CD4-positive, alpha-beta T cell (primary cell): ENCODE results near the gene TSKU. TPM values are rescaled to one million over a fixed set of nuclear protein-coding genes. Genes with fewer than 3 reads are reported as not detected.

Source experiments
- ATAC-seq: fragments of 200-7000 bp; cut with Tn5 transposase; one replicate; pipeline ENCODE4 v1.10.0; 2022; ENCODE audit warnings: mild to moderate bottlenecking; ENCODE audit not compliant: poor library complexity
- CTCF ChIA-PET: fragments of 350-600 bp; sonication (Branson Sonifier 250); formaldehyde crosslinking; loops from one replicate; lab custom pipeline; 2021; ENCODE audit warnings: antibody characterized with exemption, inconsistent platforms; lab: Charles Lee
- POLR2A ChIA-PET: fragments of 350-600 bp; sonication (Branson Sonifier 250); formaldehyde crosslinking; loops from one replicate; lab custom pipeline; 2021; ENCODE audit warnings: antibody characterized with exemption, inconsistent platforms; lab: Charles Lee
- DNase-seq, 14 experiments: peaks; one replicate each; pipeline ENCODE4 v3.0.0-alpha.2; 2013 to 2020; ENCODE audit warnings: mixed read lengths in 2 of 14
- H3K27ac ChIP-seq, 2 donors: one replicate each; pipeline versions ENCODE4 v1.5.1 to v1.7.0; 2013; ENCODE audit warnings: low read length in 2 of 2, low read depth in 1 of 2, mild to moderate bottlenecking in 1 of 2
- H3K27me3 ChIP-seq, 2 experiments: 1 replicate in 1 of 2; 2 replicates in 1 of 2; pipeline versions ENCODE4 v1.6.1 to v1.7.0; 2013; ENCODE audit warnings: low read length in 2 of 2, control low read depth in 1 of 2, mild to moderate bottlenecking in 1 of 2, moderate library complexity in 1 of 2; ENCODE audit not compliant: insufficient read depth in 2 of 2, control insufficient read depth in 1 of 2
- H3K36me3 ChIP-seq: one replicate; pipeline ENCODE4 v1.6.1; 2013; ENCODE audit warnings: low read length, control low read depth; ENCODE audit not compliant: insufficient read depth
- H3K4me1 ChIP-seq: one replicate; pipeline ENCODE4 v1.6.1; 2013; ENCODE audit warnings: low read length, control low read depth; ENCODE audit not compliant: insufficient read depth
- H3K4me3 ChIP-seq: one replicate; pipeline ENCODE4 v1.5.1; 2013; ENCODE audit warnings: mild to moderate bottlenecking, low read length, moderate library complexity
- H3K9me3 ChIP-seq, 2 experiments: 1 replicate in 1 of 2; 2 replicates in 1 of 2; pipeline versions ENCODE4 v1.6.1 to v1.7.0; 2013; ENCODE audit warnings: low read length in 2 of 2, mild to moderate bottlenecking in 2 of 2, control low read depth in 1 of 2, moderate library complexity in 1 of 2; ENCODE audit not compliant: control insufficient read depth in 1 of 2, insufficient read depth in 1 of 2
- H3K27ac Mint-ChIP-seq: one replicate; pipeline ENCODE4 v1.8.0; 2020; ENCODE audit warnings: mixed read lengths
- H3K27me3 Mint-ChIP-seq: one replicate; pipeline ENCODE4 v1.8.0; 2021; ENCODE audit warnings: mixed read lengths
- H3K36me3 Mint-ChIP-seq: one replicate; pipeline ENCODE4 v1.8.0; 2021; ENCODE audit warnings: low read depth, mixed read lengths
- H3K4me1 Mint-ChIP-seq: one replicate; pipeline ENCODE4 v1.8.0; 2021; ENCODE audit warnings: low read depth, mixed read lengths
- H3K4me3 Mint-ChIP-seq: one replicate; pipeline ENCODE4 v1.8.0; 2020; ENCODE audit warnings: mild to moderate bottlenecking, mixed read lengths
- H3K9me3 Mint-ChIP-seq: one replicate; pipeline ENCODE4 v1.8.0; 2020; ENCODE audit warnings: mixed read lengths
- intact Hi-C, 2 experiments: fragments of 100-400 bp; cut with DNase I in 1 of 2; cut with micrococcal nuclease in 1 of 2; formaldehyde crosslinking; loops; one replicate each; pipeline versions ENCODE4 v1.15.1 to v1.9.0; 2023 to 2025; cut with DNase I, micrococcal nuclease
- total RNA-seq, 174 experiments: library from RNA in 2 of 174; stranded (reverse) in 2 of 174; gene quantifications; one replicate each; pipeline ENCODE4 v1.2.3 and lab custom pipeline; 2021 to 2026
- TF ChIP-seq, protein P1 (sequence below): fragments of 200-600 bp; IDR thresholded peaks from one replicate; pipeline ENCODE4 v1.8.0; 2022; ENCODE audit warnings: antibody characterized with exemption, mild to moderate bottlenecking

The TSKU gene
- total RNA-seq, 2 experiments from 2014 or later, result 0.06 TPM; not detected in 1

DNA sequence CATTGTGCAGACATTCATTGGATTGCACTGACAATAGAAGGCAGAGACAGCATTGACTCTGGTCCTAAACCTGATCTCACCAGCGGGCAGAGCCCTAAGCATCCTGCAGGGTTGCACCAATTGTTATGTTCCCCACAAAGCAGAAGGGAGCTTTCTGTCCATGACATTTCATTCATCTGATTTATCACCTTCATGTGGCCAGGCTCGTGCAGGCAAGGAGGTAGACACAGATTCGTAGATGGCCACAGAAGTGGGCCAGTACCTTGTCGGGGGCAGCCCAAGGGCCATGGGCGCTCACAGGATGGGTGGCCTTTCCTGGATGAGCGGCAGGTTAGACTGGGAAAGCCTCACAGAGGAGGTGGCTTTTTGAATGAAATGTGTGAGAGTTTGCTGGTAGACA lies 2.9 kb downstream of the TSKU start:
- TF ChIP-seq, protein P1, sequence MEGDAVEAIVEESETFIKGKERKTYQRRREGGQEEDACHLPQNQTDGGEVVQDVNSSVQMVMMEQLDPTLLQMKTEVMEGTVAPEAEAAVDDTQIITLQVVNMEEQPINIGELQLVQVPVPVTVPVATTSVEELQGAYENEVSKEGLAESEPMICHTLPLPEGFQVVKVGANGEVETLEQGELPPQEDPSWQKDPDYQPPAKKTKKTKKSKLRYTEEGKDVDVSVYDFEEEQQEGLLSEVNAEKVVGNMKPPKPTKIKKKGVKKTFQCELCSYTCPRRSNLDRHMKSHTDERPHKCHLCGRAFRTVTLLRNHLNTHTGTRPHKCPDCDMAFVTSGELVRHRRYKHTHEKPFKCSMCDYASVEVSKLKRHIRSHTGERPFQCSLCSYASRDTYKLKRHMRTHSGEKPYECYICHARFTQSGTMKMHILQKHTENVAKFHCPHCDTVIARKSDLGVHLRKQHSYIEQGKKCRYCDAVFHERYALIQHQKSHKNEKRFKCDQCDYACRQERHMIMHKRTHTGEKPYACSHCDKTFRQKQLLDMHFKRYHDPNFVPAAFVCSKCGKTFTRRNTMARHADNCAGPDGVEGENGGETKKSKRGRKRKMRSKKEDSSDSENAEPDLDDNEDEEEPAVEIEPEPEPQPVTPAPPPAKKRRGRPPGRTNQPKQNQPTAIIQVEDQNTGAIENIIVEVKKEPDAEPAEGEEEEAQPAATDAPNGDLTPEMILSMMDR, result no peak
- Histone ChIP-seq H3K4me3 (no peak overlapping the region), H3K27me3 (peaks cover 20 to 29% of the 10 kb centered on the region in 2 experiments), H3K9me3 (peaks cover 0 to 8% of the 10 kb centered on the region in 2 experiments), H3K4me1 (peaks cover 20% of the 10 kb centered on the region), H3K27ac (no peak overlapping the region), H3K36me3 (no peaks in the 10 kb centered on the region)
- ATAC-seq, result no peak
- POLR2A ChIA-PET, result no interaction called here
- H3K27me3 Mint-ChIP-seq, result peaks cover 34% of the 10 kb centered on the region
- CTCF ChIA-PET, result no interaction called here
- no peak for DNase-seq
- no peaks in the 10 kb centered on the region for H3K36me3 Mint-ChIP-seq
- peak overlapping the region; percentile 34 for H3K4me3 Mint-ChIP-seq
- H3K4me1 Mint-ChIP-seq, result no peaks in the 10 kb centered on the region
- H3K27ac Mint-ChIP-seq, result no peak overlapping the region
- intact Hi-C loops, result no loop called here
- no peaks in the 10 kb centered on the region for H3K9me3 Mint-ChIP-seq

DNA sequence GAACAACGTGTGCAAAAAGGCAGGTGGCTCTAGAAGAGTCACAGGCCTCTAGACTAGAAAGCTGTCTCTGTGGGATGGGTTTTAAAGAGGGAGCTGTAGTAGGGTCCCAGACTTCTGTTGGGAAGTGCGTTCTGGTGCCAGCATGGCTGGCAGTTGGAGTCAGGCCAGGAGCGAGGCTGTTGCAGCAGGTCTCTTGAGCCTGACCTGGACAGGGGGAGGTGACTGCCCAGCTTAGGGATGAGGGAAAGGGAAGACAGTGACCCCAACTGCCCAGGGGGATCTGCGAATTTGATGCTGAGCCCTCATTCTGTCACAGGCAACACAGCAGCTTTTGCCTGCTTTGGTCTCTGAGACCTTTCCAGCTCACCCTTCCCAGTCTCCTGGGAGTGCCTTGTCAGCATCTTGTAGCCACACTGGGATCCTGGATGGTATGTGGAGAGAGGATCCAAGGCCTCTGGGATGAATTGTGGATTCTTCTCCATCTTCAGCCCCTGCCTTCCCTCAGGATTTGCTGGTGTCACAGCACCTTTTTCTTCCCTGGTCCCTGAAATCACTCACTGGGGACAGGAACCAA lies 3.4 kb downstream of the TSKU start:
- no peak overlapping the region for H3K4me3 ChIP-seq
- Mint-ChIP-seq H3K4me1 (no peaks in the 10 kb centered on the region), H3K27ac (no peak overlapping the region), H3K27me3 (peaks cover 29% of the 10 kb centered on the region), H3K36me3 (no peaks in the 10 kb centered on the region), H3K9me3 (no peaks in the 10 kb centered on the region), H3K4me3 (no peak overlapping the region)
- ATAC-seq (no peak), DNase-seq (no peak)
- H3K9me3 ChIP-seq, result peaks cover 0 to 8% of the 10 kb centered on the region in 2 experiments
- no peak overlapping the region for H3K27ac ChIP-seq
- TF ChIP-seq, protein P1, result no peak
- no peaks in the 10 kb centered on the region for H3K36me3 ChIP-seq
- intact Hi-C loops, result no loop called here
- POLR2A ChIA-PET, result no interaction called here
- CTCF ChIA-PET, result no interaction called here
- H3K4me1 ChIP-seq, result peaks cover 20% of the 10 kb centered on the region
- H3K27me3 ChIP-seq, result peaks cover 17 to 29% of the 10 kb centered on the region in 2 experiments

DNA sequence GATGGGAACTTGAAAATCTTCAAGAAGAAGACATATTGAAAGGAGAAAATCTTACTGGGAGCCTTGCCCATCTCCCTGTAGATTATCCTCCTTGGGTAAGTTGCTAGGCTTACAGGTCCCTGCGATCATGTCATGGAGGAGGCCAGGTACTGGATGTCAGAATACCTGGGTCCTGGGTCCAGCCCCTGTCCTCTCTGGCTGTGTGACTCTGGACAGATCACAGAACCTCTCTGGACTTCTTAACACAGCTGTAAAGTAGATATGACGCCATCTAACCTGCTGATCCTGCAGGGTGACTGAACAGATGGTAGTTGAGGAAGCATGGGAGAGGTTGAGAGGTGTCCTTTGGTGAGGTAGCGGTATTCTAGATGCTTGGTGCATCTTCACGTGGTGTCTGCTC lies 4.1 kb downstream of the TSKU start:
- ChIA-PET POLR2A (no interaction called here), CTCF (no interaction called here)
- Histone ChIP-seq H3K27me3 (peaks cover 17 to 26% of the 10 kb centered on the region in 2 experiments), H3K4me1 (peaks cover 18% of the 10 kb centered on the region), H3K4me3 (no peak overlapping the region), H3K9me3 (peaks cover 0 to 8% of the 10 kb centered on the region in 2 experiments), H3K36me3 (no peaks in the 10 kb centered on the region), H3K27ac (no peak overlapping the region)
- Mint-ChIP-seq H3K27ac (no peak overlapping the region), H3K9me3 (no peaks in the 10 kb centered on the region), H3K27me3 (peaks cover 25% of the 10 kb centered on the region), H3K36me3 (no peaks in the 10 kb centered on the region), H3K4me1 (no peaks in the 10 kb centered on the region), H3K4me3 (no peak overlapping the region)
- TF ChIP-seq, protein P1, result no peak
- ATAC-seq (no peak), DNase-seq (no peak)
- intact Hi-C loops, result no loop called here
